ENCODE data around the gene LETM1.

GRCh38 chr4:1822568-1823544 is 33.1 kb downstream of the LETM1 start:
- TF ChIP-seq CTCF (IDR thresholded peaks at IDR 0.05), result no peak
- no peak for TF ChIP-seq POLR2A (IDR thresholded peaks at IDR 0.05)
- TF ChIP-seq POLR2AphosphoS5 (IDR thresholded peaks at IDR 0.05), result no peak
